Measurements from ENCODE around the gene SEC61A2. TPM values are rescaled to one million over a fixed set of nuclear protein-coding genes. Genes with fewer than 3 reads are reported as not detected.

SEC61A2 gene
- total and polyA plus RNA-seq, 5 experiments from 2014 or later = 1.9 to 15.6 (median 4.2) TPM

- DNase-seq = no peak
- no peaks in the 10 kb centered on the region for H3K27me3 Mint-ChIP-seq
- no peak for ATAC-seq
- POLR2A ChIA-PET = no interaction called here
- peaks cover 0 to 77% (median 17%) of the 10 kb centered on the region in 3 donors for H3K36me3 Mint-ChIP-seq
- no peaks in the 10 kb centered on the region for H3K9me3 Mint-ChIP-seq
- H3K27ac Mint-ChIP-seq = peak overlapping the region in 1 of 10 donors; percentile 1
- H3K4me3 Mint-ChIP-seq = no peak overlapping the region
- peaks cover 26 to 52% (median 49%) of the 10 kb centered on the region in 4 donors for H3K4me1 Mint-ChIP-seq
Measured at GRCh38 chr10:12205082-12205481, 75.6 kb downstream of the SEC61A2 start.

- no peaks in the 10 kb centered on the region for H3K9me3 Mint-ChIP-seq
- peaks cover 18 to 38% (median 36%) of the 10 kb centered on the region in 4 donors for H3K4me1 Mint-ChIP-seq
- DNase-seq = no peak
- H3K36me3 Mint-ChIP-seq = peaks cover 0 to 80% (median 20%) of the 10 kb centered on the region in 3 donors
- no peak for ATAC-seq
- H3K27ac Mint-ChIP-seq = peak overlapping the region in 2 of 10 donors; percentile 8 to 53
- POLR2A ChIA-PET = interaction anchor here (0.7 kb wide), 1 partner anchor 1806 kb away, joined by 5 read pairs; no protein-coding TSS in a partner anchor
- no peaks in the 10 kb centered on the region for H3K27me3 Mint-ChIP-seq
- H3K4me3 Mint-ChIP-seq = no peak overlapping the region
Measured at GRCh38 chr10:12207114-12207513, 77.6 kb downstream of the SEC61A2 start.

- no peaks in the 10 kb centered on the region for H3K27me3 Mint-ChIP-seq
- peak overlapping the region in 6 of 10 donors; percentile 32 to 72 (median 54) for H3K27ac Mint-ChIP-seq
- H3K9me3 Mint-ChIP-seq = no peaks in the 10 kb centered on the region
- peaks cover 14 to 29% (median 25%) of the 10 kb centered on the region in 4 donors for H3K4me1 Mint-ChIP-seq
- peaks cover 0 to 82% (median 22%) of the 10 kb centered on the region in 3 donors for H3K36me3 Mint-ChIP-seq
- H3K4me3 Mint-ChIP-seq = no peak overlapping the region
- DNase-seq = no peak
- POLR2A ChIA-PET = interaction anchor here (0.6 kb wide), 1 partner anchor 69 kb away, joined by 3 read pairs; no protein-coding TSS in a partner anchor
- no peak for ATAC-seq
Measured at GRCh38 chr10:12208460-12208859, 79.0 kb downstream of the SEC61A2 start.

GRCh38 chr10:12212454-12212853 lies 83.0 kb downstream of the SEC61A2 start:
- no peak for DNase-seq
- Mint-ChIP-seq H3K27ac (no peak overlapping the region), H3K9me3 (no peaks in the 10 kb centered on the region)

GRCh38 chr10:12213621-12214020 lies 84.1 kb downstream of the SEC61A2 start:
- H3K36me3 Mint-ChIP-seq = peaks cover 11 to 82% (median 19%) of the 10 kb centered on the region in 3 donors

More at GRCh38 chr10:12212454-12212853, 83.0 kb downstream of the SEC61A2 start:
- peaks cover 12 to 37% (median 32%) of the 10 kb centered on the region in 4 donors for H3K4me1 Mint-ChIP-seq
- no peak for ATAC-seq
- H3K4me3 Mint-ChIP-seq = no peak overlapping the region
- no peaks in the 10 kb centered on the region for H3K27me3 Mint-ChIP-seq
- POLR2A ChIA-PET = no interaction called here
- H3K36me3 Mint-ChIP-seq = peaks cover 9 to 82% (median 19%) of the 10 kb centered on the region in 3 donors

GRCh38 chr10:12214093-12214492 lies 84.6 kb downstream of the SEC61A2 start:
- POLR2A ChIA-PET = no interaction called here
- H3K27me3 Mint-ChIP-seq = no peaks in the 10 kb centered on the region
- H3K36me3 Mint-ChIP-seq = peaks cover 16 to 82% (median 21%) of the 10 kb centered on the region in 3 donors
- peaks cover 8 to 22% (median 19%) of the 10 kb centered on the region in 4 donors for H3K4me1 Mint-ChIP-seq
- H3K4me3 Mint-ChIP-seq = no peak overlapping the region
- DNase-seq (no peak), ATAC-seq (no peak)
- peak overlapping the region in 9 of 10 donors; percentile 25 to 94 (median 87) for H3K27ac Mint-ChIP-seq
- H3K9me3 Mint-ChIP-seq = no peaks in the 10 kb centered on the region

More at GRCh38 chr10:12213621-12214020, 84.1 kb downstream of the SEC61A2 start:
- H3K27me3 Mint-ChIP-seq = no peaks in the 10 kb centered on the region
- DNase-seq (no peak), ATAC-seq (no peak)
- H3K27ac Mint-ChIP-seq = peak overlapping the region in 1 of 10 donors; percentile 88
- no peak overlapping the region for H3K4me3 Mint-ChIP-seq
- H3K9me3 Mint-ChIP-seq = no peaks in the 10 kb centered on the region
- H3K4me1 Mint-ChIP-seq = peaks cover 12 to 27% (median 24%) of the 10 kb centered on the region in 4 donors
- POLR2A ChIA-PET = no interaction called here

GRCh38 chr10:12214763-12215218 lies 85.3 kb downstream of the SEC61A2 start:
- H3K4me3 Mint-ChIP-seq = peak overlapping the region; percentile 54 to 84 (median 72)
- POLR2A ChIA-PET = interaction anchor here (1.1 kb wide), 1 partner anchor 9 kb away, joined by 5 read pairs; no protein-coding TSS in a partner anchor
- H3K27me3 Mint-ChIP-seq = no peaks in the 10 kb centered on the region
- peaks cover 7 to 19% (median 18%) of the 10 kb centered on the region in 4 donors for H3K4me1 Mint-ChIP-seq
- peak overlapping the region; percentile 60 to 94 (median 87) for H3K27ac Mint-ChIP-seq
- peak in 8 of 10 donors; percentile 27 to 60 (median 37) for DNase-seq
- H3K36me3 Mint-ChIP-seq = peaks cover 16 to 85% (median 24%) of the 10 kb centered on the region in 3 donors
- no peaks in the 10 kb centered on the region for H3K9me3 Mint-ChIP-seq
- peak; percentile 42 to 57 for ATAC-seq

Small RNAs within 50 kb of the gene (microRNA-seq; reads per million reads assigned to microRNA genes)
- not detected for gene MIR548AK (ENCODE audit: borderline microRNAs expressed)

Other genes starting within 250 kb of the SEC61A2 start
- gene UPF2, start 86.9 kb upstream of the SEC61A2 start, total RNA-seq = 10 to 100 TPM; 37.3 to 37.4 TPM
- gene UPF2, start 86.9 kb upstream of the SEC61A2 start, polyA plus RNA-seq = 10 to 100 TPM; 10.9 to 14.4 (median 12.3) TPM
- 10 to 100 TPM; 15.2 to 18.2 TPM for gene DHTKD1, start 60.7 kb upstream of the SEC61A2 start, total RNA-seq
- gene DHTKD1, start 60.7 kb upstream of the SEC61A2 start, polyA plus RNA-seq = 1 to 10 TPM; 5.4 to 8.0 (median 6.6) TPM
- 10 to 100 TPM; 50.7 to 55.7 TPM for gene NUDT5, start 66.2 kb downstream of the SEC61A2 start, total RNA-seq
- gene NUDT5, start 66.2 kb downstream of the SEC61A2 start, polyA plus RNA-seq = 10 to 100 TPM; 45.0 to 52.7 (median 49.5) TPM
- 10 to 100 TPM; 42.3 to 42.9 TPM for gene CDC123, start 66.5 kb downstream of the SEC61A2 start, total RNA-seq
- 10 to 100 TPM; 83.1 to 91.0 (median 83.6) TPM for gene CDC123, start 66.5 kb downstream of the SEC61A2 start, polyA plus RNA-seq
- gene CAMK1D, start 219.9 kb downstream of the SEC61A2 start, total RNA-seq = 10 to 100 TPM; 16.2 to 18.5 TPM
- gene CAMK1D, start 219.9 kb downstream of the SEC61A2 start, polyA plus RNA-seq = 10 to 100 TPM in 2 of 3 donors, 1 to 10 TPM in 1; 7.5 to 12.3 (median 10.8) TPM

All from naive thymus-derived CD8-positive, alpha-beta T cell (primary cell).